Stimulated activated CD8-positive, alpha-beta memory T cell treated with anti-CD3 and anti-CD28 coated beads, Interleukin-15, amount 100 ng/mL, for 1 hour (primary cell): ENCODE results near the gene KCND2.
"Not testable (repeated sequence)": the region's sequence is repeated elsewhere in the genome, so short reads cannot be mapped to it uniquely, and the experiment has no call there.

Experiments used
- DNase-seq: peaks from one replicate; pipeline ENCODE4 v3.0.0-alpha.2; 2020; ENCODE audit warnings: low read depth

The KCND2 gene

DNA sequence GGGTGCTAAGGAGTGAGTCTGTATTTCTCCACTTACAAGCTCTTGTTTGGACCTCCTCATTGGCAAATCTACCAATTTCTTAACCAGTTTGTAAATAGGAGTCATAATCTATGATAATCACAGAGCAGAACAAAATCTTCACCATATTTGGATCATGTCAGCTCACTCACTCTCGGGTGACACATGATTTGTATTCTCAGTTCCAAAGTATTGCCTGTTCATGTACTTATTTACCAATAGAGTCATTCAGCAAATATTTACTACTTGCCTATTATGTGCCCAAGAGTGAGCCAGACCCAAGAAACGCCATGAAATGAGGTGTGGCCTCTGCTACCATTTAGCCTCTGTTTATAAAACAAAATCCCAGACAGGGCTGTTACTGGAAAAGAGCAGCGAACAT lies 470.2 kb downstream of the KCND2 start:
- DNase-seq: no peak

DNA sequence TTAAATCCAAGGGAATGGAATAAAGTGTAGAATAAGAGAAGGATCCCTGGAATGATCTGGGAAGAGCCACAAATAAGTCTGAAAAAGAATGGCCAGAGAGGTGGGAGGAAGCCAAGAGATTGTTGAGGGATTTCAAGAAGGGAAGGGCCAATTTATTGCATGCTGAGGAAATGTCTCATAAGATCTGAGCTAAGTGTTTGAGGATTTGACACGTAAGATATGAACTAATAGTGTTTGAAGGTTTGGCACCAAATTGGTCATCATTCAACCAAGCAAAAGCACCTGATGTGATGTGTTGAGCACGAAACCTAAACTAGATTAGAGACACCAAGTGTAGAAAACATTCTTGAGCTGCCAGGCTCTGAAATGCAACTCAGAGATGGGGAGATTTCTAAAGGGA lies 487.1 kb downstream of the KCND2 start:
- no peak for DNase-seq

DNA sequence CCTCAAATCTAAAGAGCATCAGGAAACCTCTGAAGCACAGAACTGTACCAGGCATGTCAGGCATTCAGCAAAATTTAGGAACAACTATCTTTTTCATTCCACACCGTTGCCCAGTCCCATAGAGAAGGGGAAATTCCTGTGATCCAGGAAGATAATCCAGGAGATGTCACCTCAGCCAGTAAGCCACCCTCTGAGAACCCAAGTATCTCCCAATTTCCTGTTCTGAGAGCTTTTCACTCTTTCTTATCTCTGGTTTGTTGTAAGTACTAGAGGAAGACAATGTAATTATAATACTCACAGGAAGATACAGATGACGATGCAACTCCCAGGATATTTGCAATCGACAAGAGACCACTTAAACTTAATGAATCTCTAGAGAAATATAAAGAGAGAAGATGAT lies 487.9 kb downstream of the KCND2 start:
- no peak for DNase-seq

DNA sequence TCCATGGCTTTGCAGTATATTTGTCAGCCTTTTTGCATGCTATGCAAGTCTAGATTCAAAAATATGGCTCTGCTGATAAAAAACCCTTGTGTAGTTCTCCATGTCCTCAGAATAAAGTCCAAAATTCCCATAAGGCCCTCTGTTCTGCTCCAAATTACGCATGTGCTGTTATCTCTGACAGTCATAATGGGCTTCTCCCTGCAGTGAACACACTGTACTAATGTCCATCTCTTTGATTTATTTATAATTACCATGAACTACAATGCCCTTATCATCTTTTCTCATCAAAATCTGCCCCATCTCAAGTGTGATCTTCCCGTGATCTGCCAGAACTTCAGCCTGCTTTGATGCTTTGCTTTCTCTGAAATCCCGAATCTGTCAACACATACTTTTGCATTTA lies 497.2 kb downstream of the KCND2 start:
- DNase-seq: no peak

DNA sequence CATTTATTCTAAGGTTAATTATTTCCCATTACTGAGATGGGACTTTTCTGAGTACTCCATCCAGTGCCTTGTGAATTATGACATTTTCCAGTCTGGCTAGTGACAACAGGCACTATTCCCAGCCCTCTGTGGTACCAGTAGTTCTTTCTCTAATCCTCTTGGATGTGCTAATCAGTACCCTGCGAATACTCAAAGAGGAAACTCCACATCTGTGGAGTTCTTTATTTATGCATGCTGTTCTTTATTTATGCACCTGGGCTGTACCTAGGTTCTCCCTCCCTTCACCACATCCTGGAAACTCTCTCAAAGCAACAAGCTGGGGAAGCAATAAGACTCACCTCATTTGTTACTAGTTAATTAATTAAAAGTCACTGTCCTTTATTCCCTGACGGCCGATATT lies 501.5 kb downstream of the KCND2 start:
- DNase-seq: no peak

DNA sequence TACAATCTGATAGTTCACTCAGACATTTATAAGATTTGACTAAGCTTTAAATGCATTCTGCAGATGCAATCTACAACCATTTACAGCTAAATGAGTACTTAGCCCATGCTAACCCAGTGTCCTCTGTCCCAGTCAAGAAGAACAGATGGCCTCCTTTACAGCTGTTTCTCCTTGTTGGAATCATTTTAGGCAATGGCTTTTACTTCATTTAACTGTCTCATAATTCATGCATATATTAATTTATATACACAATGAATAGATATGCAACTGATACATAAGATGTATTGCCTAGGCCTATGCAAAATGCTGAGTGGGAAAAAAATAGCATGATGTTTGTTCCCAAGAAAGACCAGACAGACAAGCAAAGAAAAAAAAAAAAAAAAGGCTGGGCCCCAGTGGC lies 502.8 kb downstream of the KCND2 start:
- DNase-seq: no peak

DNA sequence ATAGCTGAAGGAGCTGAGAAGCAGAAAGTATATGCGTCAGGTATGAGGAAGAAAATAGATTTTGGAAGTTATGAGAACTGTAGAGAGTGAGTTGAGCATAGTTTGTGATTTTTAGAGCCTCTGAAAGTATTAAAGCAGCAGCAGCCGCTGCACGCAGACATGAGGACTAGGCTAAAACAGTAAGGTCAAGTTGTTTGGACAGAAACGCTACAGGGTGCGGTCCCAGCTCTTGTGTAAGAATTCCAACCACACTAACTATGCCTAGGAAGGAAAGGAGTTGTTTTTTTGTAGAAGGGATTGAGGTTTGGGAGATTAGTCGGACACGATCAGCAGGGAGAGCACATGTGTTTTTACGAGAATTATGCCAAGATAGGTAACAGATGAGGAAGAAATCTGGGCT lies 506.1 kb downstream of the KCND2 start:
- not testable (repeated sequence) for DNase-seq

DNA sequence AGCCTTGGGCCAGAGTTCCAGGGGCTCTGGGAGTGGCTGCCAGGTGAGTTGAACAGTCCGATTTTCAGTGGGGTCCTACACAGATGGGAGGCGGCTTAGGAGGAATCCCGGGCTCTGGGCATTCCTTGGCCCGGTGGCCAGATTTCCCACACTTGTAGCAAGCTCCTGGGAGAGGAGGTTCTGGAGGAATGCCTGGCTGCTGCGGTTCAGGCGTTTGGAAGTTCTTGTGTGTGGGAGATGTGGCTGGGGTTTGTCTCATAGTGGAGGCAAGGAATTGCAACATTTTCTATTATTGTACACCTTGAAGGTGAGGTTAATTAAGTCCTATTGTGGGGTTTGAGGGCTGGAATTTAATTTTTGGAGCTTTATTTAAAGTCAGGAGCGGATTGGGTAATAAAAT lies 507.5 kb downstream of the KCND2 start:
- not testable (repeated sequence) for DNase-seq

DNA sequence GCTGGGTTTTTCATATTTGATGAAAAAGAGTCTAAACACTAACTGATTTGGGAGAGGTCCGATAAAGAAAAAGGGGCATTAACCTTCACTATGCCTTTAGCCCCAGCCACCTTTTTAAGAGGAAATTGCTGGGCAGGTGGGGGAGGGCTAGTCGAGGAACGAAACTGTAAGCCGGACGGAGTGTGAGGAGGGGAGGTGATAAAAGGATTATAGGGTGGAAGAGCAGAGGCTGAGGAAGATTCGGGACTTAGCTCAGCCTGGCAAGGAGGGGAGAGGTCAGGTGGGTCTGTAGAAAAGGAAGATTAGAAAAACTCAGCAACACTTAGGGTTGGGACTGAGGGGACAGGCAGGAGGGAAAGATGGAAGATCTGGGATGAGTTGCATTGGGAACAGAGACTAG lies 508.0 kb downstream of the KCND2 start:
- DNase-seq: no peak

DNA sequence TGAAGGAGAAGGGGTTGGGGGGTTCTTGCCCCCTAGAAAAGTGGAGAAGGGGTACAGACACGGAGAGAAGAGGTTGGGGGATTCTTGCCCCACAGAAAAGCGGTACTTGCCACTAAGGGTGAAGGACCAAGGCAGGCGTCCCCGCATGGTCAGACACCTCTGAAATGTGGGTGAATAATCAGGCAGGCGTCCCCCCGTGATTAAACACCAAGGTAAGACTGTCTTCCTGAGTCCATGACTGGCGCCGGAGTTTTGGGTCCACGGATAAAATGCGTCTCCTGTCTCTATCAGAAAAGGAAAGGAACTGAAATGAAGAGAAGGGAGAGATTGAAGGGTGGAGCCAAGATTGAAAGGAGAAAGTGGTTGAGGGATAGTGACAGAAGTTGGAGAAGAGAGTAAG lies 508.9 kb downstream of the KCND2 start:
- not testable (repeated sequence) for DNase-seq

DNA sequence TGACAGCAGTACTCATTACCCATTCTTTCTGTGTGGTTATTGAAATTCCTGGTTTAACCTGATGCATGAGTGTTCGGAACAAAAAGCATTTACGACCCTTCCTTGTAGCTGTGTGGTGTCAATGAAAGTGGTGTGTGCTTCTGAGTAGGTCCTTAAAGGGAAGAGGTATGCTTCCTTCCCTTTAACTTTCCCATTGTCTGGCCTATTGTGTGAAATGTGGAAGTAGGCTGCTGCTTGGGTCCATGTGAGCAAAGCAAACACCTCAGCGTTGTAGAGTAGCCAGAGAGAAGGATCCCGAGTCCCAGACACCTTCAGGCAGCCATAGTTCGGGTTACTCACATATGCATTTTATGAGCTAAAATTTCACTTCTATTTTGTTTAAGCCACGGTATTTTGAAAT lies 510.3 kb downstream of the KCND2 start:
- DNase-seq: no peak

DNA sequence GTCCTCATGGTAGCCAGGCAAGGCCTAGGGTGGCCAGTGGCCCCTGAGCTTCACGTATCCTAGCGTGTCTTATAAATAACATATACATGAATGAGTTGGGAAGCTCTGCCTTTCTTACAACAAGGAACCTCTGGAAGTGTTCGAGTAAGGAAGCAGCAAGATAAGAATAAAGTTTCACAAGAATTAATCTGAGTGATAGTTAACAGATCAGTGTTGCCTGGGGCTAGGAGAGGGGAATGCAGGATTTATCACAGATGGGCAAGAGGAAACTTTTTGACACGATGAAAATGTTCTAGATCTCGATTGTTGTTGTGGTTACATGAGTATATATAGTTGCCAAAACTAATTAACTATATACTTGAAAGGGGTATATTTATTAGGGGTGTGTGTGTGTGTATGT lies 510.7 kb downstream of the KCND2 start:
- DNase-seq: no peak

DNA sequence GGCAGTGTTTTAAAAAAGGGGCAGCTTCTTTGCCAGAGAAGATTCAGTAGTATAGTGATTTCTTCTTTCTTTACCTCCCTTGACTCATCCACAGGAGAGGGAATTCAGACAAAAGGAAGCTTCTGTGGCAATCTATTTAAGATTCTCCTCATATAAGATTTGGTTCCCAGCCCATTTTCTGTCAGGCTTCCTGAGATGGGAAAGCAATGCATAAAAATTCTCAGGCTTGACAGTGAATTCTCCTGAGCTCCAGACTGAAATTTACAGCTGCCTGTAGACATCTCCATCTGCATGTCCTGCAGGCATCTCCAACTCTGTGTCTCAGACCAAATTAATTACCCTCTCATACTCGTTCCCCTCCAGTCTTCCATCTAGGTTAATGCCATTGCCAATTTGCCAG lies 512.1 kb downstream of the KCND2 start:
- DNase-seq: no peak

DNA sequence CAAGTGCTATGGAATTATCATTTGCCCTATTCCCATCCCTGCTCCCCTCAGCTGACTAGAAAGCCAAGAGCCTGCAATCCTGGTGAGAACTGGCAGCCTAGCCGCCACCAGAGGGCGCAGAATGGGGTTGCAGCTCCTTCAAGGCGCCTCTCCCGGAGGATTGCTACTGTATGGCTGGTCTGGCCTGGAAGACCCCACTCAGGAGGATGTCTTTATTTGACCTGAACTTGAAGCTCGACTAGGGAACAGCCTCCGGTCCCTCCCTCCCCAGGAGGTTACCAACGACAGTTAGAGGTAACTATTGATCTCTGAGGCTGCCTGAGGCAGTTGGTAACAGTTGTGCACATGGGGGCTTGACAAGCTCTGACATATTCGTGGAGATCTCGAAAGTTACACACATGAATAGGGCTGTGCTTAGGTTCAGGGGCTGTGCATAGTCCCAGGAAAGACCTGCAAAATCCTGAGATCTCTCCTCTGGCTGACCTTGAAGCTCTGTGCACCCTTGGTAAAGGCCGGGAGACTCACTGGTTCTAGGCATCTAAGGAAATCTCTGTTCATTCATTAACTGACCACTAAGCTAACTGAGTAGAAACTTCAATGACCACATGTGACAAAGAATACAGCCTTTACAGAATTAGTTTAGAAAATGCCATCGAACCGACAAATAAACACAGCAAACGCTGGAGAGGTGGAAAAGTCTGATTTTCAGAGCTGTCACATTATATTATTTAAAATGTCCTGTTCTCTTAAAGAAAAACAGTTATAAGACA lies 519.3 kb downstream of the KCND2 start:
- DNase-seq: peak; percentile 18

DNA sequence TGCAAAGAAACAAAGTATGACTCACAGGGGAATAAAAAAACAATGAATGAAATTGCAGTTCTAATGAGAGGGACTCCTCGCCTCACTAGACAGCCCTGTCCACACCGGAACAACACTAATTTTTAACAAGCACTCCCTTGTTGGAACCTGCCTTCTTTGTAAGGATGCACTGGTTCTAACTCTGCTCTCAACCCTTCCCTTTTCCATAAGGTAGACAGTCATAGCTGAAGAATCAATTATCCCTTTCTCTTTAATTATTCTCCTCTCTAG lies 519.8 kb downstream of the KCND2 start:
- DNase-seq: no peak

DNA sequence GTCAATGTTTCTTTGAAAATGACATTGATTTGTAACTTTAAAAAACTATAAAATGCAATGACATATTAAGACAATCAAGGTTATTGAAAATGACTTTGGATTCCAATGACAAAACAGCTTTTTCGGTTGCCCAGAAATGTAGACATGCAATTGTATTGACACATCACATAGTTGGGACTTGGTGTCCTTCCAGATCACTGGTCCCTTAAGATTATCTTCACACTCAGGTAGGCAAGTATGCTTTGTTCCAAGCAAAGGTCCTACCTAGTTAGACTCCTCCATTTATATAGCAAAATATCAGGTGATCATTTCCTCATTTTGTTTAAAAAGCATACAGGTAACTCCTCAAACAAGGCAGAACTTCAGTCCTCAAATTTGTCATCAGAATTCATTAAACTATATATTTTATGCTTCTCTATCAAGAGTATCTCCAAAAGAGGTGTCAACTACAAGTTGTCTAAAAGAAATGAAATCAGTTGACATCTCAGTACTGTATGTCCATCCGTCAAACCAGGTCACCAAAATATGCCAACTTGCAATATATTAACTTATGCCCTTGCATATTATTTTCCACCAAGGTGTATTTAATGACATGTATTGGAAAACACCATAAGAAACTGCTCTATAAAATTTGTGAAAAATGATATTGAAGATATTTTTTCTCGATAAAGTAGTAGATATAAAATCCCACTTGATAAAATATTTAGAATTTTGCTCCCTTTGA lies 520.4 kb downstream of the KCND2 start:
- no peak for DNase-seq

DNA sequence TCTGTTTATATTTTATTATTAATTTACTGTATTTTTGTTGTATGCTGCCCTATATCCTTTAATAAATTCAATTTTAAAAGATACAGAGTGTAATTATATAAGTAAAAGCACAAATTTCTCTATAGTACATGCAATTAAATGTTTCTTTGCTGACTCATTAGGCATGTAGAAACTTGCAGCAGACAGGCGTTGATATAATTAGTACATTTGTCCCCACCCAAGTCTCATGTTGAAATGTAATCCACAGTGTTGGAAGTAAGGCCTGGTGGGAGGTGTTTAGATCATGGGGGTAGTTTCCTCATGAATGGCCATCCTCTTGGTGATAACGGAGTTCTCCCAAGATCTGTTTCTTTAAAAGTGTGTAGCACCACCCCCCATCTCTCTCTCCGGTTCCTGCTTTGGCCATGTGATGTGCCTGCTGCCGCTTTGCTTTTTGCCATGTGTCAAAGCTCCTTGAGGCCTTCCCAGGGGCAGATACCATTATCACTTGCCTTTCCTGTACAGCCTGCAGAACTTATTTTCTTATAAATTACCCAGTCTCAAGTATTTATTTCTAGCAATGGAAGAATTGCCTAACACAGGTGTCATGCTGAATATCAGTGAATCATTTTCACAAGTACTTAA lies 521.2 kb downstream of the KCND2 start:
- DNase-seq: no peak

DNA sequence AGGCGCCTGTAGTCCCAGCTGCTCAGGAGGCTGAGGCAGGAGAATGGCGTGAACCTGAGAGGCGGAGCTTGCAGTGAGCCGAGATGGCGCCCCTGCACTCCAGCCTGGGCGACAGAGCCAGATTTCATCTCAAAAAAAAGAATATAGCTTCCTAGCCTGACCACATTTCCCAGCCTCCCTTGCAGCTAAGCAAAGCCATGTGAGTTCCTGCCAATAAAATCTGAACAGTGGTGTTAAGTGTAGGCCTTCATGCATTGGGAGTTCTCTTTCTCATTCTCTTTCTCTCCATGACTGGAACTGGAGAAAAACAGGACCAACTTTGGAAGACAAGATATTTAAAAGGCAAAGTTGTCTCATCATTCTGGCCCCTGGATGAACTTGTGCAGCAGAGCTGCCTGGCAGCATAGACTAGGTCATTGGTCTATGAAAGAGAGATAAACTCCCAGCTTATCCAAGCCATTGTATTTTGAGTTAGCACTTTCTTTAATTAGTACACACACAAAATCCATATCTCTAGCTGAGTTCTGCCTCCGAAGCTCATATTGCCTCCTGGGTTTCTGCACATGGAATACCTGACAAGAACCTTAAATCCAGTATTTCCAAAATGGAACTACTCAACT lies 524.2 kb downstream of the KCND2 start:
- DNase-seq: no peak

DNA sequence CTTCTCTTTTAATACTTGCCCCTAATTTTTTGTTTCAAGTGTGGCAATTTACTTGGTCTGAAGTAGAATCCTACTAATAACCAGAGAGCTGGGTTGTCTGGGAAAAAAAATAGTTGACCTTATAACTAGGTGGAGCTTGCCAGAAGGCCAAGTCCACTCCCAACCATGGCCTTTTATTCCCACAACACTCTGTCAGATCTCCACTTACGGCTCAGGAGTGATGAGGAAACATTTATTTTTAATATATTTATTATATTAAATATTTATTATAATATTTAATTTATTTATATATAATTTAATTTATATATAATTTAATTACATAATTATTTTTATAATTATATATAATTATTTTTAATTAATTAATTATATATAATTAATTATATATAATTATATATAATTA lies 526.2 kb downstream of the KCND2 start:
- no peak for DNase-seq
